Retinal pigment epithelial cell (primary cell): ENCODE results near the gene CCM2.

Experiments
- DNase-seq: peaks from one replicate; pipeline ENCODE4 v3.0.0-alpha.2; 2010; ENCODE audit warnings: low read depth
- H3K4me3 ChIP-seq: 2 replicates; pipeline ENCODE4 v1.5.1; 2011; ENCODE audit warnings: mild to moderate bottlenecking, low read length, control low read depth, moderate library complexity
- CTCF ChIP-seq: conservative IDR thresholded peaks from 2 replicates; pipeline ENCODE4 v1.5.1; 2011; ENCODE audit warnings: low read depth, low read length, control low read depth, inconsistent platforms

Gene CCM2

GRCh38 chr7:45000093-45001032 lies at the start of gene CCM2:
CCM2 (plus strand) TSS chr7:45000201; CDS start chr7:45000334, 133 bp downstream.
- no peak for DNase-seq
- H3K4me3 ChIP-seq: peak within 1 kb of the TSS; percentile 86
- no peak for TF ChIP-seq CTCF

GRCh38 chr7:44953156-44953555 lies 46.8 kb upstream of the CCM2 start:
- no peak for TF ChIP-seq CTCF

GRCh38 chr7:44955733-44956132 lies 44.3 kb upstream of the CCM2 start:
- DNase-seq: no peak
- no peak overlapping the region for H3K4me3 ChIP-seq
- TF ChIP-seq CTCF: no peak

More at GRCh38 chr7:44953156-44953555, 46.8 kb upstream of the CCM2 start:
- no peak overlapping the region for H3K4me3 ChIP-seq
- no peak for DNase-seq

GRCh38 chr7:44956157-44956766 lies 43.7 kb upstream of the CCM2 start:
- H3K4me3 ChIP-seq: no peak overlapping the region
- DNase-seq: no peak
- TF ChIP-seq CTCF: no peak

GRCh38 chr7:44958645-44959344 lies 41.2 kb upstream of the CCM2 start:
- TF ChIP-seq CTCF: no peak
- H3K4me3 ChIP-seq: no peak overlapping the region
- no peak for DNase-seq

- DNase-seq: no peak
- no peak overlapping the region for H3K4me3 ChIP-seq
Measured at GRCh38 chr7:44959433-44959951, 40.5 kb upstream of the CCM2 start.

More at GRCh38 chr7:44959433-44959951, 40.5 kb upstream of the CCM2 start:
- no peak for TF ChIP-seq CTCF
